AG09319 (cell line): Measurements from ENCODE around the gene DNAJB12.
"Not testable (repeated sequence)": the region's sequence is repeated elsewhere in the genome, so short reads cannot be mapped to it uniquely, and the experiment has no call there.

Experiments
- DNase-seq: peaks from one replicate; pipeline ENCODE4 v3.0.0-alpha.2; 2010; ENCODE audit warnings: low read depth; ENCODE audit errors: extremely low read depth
- CTCF ChIP-seq: IDR thresholded peaks from 2 replicates; pipeline ENCODE4 v1.5.1; 2011; ENCODE audit warnings: low read depth, mild to moderate bottlenecking, inconsistent platforms, low read length, moderate library complexity

DNAJB12 gene

DNA sequence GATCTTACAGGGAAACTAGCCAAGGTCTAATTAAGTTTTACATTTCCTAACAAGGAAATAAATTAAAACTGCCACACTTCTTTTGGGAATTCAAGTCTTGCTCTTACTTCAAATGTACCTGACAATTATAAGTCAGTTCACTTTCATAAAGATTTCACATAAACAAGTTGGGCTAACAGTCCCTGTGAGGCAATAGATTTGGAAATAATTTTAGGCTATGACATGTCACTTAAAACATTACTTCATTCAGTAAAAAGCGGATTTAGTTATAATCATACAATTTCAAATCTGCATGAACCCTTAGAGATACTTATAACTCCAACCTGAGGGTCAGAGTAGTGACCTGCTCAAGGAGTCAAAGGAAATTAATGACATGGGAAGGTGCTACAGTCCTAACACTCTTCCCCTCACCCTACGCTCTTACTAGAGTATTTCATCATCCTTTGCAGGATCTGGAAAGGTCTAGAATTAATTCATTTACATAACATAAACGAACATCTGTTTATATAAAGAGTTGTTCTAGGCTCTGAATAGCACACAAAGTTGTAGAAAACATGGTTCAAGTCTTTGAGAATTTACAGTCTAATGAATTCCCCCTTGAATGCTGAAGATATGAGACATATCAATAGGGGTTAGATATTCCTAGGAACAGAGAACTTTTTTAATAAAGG, 32.3 kb upstream of the DNAJB12 start:
- TF ChIP-seq CTCF: no peak

GRCh38 chr10:72385724-72386123, 31.0 kb upstream of the DNAJB12 start:
- TF ChIP-seq CTCF: no peak
- DNase-seq: no peak

More for the DNA sequence above, 32.3 kb upstream of the DNAJB12 start:
- no peak for DNase-seq

DNA sequence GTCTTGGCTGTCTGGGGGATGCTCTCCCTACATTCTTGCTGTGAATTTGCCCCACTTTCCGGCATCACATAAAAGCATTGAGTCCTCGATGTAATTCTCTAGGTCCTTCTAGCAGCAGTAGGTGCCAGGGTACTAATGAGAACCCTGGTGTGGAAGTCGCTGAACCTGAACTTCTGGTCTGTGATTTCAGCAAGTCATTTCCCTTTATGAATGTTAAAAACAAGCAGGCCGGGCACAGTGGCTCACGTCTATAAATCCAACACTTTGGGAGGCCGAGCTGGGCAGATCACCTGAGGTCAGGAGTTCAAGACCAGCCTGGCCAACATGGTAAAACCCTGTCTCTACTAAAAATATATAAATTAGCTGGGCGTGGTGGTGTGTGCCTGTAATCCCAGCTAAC, 30.3 kb upstream of the DNAJB12 start:
- DNase-seq: not testable (repeated sequence)

- no peak for DNase-seq
- TF ChIP-seq CTCF: no peak
Observed at GRCh38 chr10:72379776-72380175, 25.1 kb upstream of the DNAJB12 start.

DNA sequence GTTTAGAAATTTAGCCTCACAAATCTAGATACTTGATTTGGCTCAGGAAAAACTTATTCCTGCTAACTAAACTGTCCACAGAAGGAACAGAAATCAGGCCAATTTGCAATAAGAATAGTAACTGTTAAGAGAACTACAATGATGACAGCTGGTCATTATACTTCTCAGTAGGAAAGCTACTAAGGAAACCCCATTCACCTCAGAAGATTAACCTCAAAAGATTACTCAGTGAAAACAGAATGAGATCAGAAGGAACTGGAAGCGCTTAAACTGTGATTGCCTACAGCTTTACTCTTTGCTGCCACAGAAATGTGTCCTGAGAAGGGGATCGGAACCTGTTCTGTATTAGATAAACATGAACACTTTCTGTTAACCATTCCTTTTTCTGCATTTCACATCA, 24.3 kb upstream of the DNAJB12 start:
- no peak for TF ChIP-seq CTCF

DNA sequence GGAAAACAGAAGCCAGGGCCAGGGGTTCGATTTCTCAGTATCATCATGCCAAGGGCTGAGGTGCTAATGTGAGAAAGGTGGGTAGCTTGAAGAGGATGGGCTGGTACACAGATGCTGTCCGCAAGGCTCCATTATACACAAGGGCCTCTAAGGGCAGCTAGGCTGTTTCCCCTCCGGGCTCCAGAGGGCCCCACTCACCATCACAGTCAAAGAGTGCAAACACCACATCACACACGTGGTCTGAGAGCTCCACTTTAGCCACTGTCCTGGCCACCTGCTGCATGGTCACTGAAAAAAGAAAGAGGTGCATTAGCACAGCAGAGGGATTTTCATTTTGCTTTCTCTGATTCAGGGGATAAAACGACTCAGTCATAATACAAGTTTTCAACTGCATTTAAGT, 20.9 kb upstream of the DNAJB12 start:
- DNase-seq: no peak

More for the DNA sequence above, 24.3 kb upstream of the DNAJB12 start:
- no peak for DNase-seq

DNA sequence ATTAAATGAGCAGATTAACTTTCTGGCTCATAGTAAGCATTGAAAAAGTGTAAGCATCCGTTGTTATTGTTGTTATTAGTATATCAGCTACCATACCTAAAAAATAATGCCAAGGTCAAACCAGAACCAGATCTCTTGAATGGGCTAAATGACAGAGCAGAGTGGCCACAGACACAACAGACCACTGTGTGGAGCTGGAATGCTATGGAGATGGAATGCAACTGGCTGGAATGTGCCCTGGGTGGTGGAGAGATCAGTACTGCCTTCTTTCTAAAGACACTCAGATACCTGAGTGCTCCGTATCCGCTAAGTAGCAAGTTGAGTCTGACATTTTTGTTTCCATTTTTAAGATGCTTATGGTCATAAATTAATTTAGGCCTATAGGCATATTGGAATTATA, 20.5 kb upstream of the DNAJB12 start:
- no peak; the same call in 1 of the 2 replicates for TF ChIP-seq CTCF
- no peak for DNase-seq

More for the DNA sequence above, 20.9 kb upstream of the DNAJB12 start:
- peak; percentile 10 for TF ChIP-seq CTCF

- no peak for DNase-seq
- no peak for TF ChIP-seq CTCF
Observed at GRCh38 chr10:72370201-72370722, 15.5 kb upstream of the DNAJB12 start.
